ENCODE data around the gene PLSCR1.
"Not testable (repeated sequence)": the region's sequence is repeated elsewhere in the genome, so short reads cannot be mapped to it uniquely, and the experiment has no call there.

Gene PLSCR1

GRCh38 chr3:146550070-146550615 is 5.7 kb upstream of the PLSCR1 start:
- DNase-seq (ENCODE audit: low spot score): no peak

GRCh38 chr3:146547235-146547835 is 2.9 kb upstream of the PLSCR1 start:
- no peak for DNase-seq (ENCODE audit: low spot score)

GRCh38 chr3:146546366-146546965 is 2.1 kb upstream of the PLSCR1 start:
- no peak for DNase-seq (ENCODE audit: low spot score)

GRCh38 chr3:146544929-146545528 is 622 bp upstream of the PLSCR1 start:
- no peak for DNase-seq (ENCODE audit: low spot score)

- no peak for DNase-seq (ENCODE audit: low spot score)
Measured at GRCh38 chr3:146543461-146544001, 876 bp downstream of the PLSCR1 start.

GRCh38 chr3:146542978-146543377 is 1.4 kb downstream of the PLSCR1 start:
- no peak for DNase-seq (ENCODE audit: low spot score)

- DNase-seq (ENCODE audit: low spot score): no peak
Measured at GRCh38 chr3:146542179-146542578, 2.2 kb downstream of the PLSCR1 start.

- DNase-seq (ENCODE audit: low spot score): no peak
Measured at GRCh38 chr3:146540978-146541377, 3.4 kb downstream of the PLSCR1 start.

- DNase-seq (ENCODE audit: low spot score): no peak
Measured at GRCh38 chr3:146540236-146540635, 4.2 kb downstream of the PLSCR1 start.

- no peak for DNase-seq (ENCODE audit: low spot score)
Measured at GRCh38 chr3:146539315-146539714, 5.1 kb downstream of the PLSCR1 start.

- no peak for DNase-seq (ENCODE audit: low spot score)
Measured at GRCh38 chr3:146537603-146538002, 6.8 kb downstream of the PLSCR1 start.

- DNase-seq (ENCODE audit: low spot score): peak; percentile 27
Measured at GRCh38 chr3:146536681-146537080, 7.7 kb downstream of the PLSCR1 start.

- DNase-seq (ENCODE audit: low spot score): no peak
Measured at GRCh38 chr3:146532406-146532805, 12.0 kb downstream of the PLSCR1 start.

GRCh38 chr3:146530609-146531008 is 13.8 kb downstream of the PLSCR1 start:
- DNase-seq (ENCODE audit: low spot score): no peak

GRCh38 chr3:146529021-146529420 is 15.4 kb downstream of the PLSCR1 start:
- DNase-seq (ENCODE audit: low spot score): no peak

GRCh38 chr3:146524961-146525360 is 19.4 kb downstream of the PLSCR1 start:
- DNase-seq (ENCODE audit: low spot score): no peak

GRCh38 chr3:146523531-146523930 is 20.9 kb downstream of the PLSCR1 start:
- DNase-seq (ENCODE audit: low spot score): no peak

GRCh38 chr3:146522174-146523158 is 21.9 kb downstream of the PLSCR1 start:
- DNase-seq (ENCODE audit: low spot score): not testable (repeated sequence)

- DNase-seq (ENCODE audit: low spot score): no peak
Measured at GRCh38 chr3:146521394-146521793, 23.0 kb downstream of the PLSCR1 start.

GRCh38 chr3:146519810-146520209 is 24.6 kb downstream of the PLSCR1 start:
- no peak for DNase-seq (ENCODE audit: low spot score)

- no peak for DNase-seq (ENCODE audit: low spot score)
Measured at GRCh38 chr3:146517684-146518435, 26.5 kb downstream of the PLSCR1 start.

All from globus pallidus (tissue), 1 donor.